Measurements from ENCODE around the gene SKI.

DNA sequence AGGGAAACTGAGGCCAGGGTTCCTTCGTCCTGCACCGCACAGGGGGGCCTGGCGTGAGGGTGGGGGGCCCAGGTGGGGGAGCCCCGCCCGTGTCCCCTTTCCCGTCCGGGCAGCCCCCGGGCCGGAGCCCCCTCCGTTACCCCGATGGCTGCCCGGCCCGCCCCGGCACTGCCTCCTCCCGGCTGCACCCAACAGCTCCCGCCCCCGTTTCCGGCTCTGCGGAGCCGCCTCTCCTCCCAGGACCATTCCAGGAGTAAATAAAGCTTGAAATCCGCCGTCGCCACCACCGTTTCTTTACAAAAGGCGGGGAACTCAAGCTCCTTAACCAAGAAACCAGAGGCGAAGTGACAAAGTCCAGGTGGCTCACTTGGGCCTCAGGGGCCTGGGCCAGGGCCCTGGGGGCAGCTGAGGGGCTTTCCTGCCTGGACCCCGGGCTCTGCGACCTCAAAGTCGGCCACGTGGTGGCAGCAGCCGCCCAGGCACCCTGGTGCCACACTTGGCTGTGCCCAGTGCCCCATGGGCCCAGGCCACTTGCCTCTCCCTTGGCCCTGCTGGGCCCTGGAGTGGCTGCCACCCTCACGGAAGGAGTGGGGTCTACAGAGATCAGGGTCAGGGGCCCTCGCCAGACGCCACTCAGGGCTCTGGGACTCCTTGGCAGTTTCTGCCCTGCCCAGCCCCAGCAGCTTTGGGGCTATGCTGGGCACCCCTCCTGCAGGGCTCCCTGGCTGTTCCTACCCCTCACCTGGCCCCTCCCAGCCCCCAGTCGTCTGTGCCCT, 33.0 kb upstream of the SKI start:
- TF ChIP-seq, protein P1, sequence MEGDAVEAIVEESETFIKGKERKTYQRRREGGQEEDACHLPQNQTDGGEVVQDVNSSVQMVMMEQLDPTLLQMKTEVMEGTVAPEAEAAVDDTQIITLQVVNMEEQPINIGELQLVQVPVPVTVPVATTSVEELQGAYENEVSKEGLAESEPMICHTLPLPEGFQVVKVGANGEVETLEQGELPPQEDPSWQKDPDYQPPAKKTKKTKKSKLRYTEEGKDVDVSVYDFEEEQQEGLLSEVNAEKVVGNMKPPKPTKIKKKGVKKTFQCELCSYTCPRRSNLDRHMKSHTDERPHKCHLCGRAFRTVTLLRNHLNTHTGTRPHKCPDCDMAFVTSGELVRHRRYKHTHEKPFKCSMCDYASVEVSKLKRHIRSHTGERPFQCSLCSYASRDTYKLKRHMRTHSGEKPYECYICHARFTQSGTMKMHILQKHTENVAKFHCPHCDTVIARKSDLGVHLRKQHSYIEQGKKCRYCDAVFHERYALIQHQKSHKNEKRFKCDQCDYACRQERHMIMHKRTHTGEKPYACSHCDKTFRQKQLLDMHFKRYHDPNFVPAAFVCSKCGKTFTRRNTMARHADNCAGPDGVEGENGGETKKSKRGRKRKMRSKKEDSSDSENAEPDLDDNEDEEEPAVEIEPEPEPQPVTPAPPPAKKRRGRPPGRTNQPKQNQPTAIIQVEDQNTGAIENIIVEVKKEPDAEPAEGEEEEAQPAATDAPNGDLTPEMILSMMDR (IDR thresholded peaks at IDR 0.05; ENCODE audit: low read length): peak; percentile 91
- TF ChIP-seq EZH2 (optimal IDR thresholded peaks at IDR 0.05; ENCODE audit: low read depth, low read length): no peak

All from MM.1S (cell line).